T-cell (primary cell): ENCODE results near the gene TECR. TPM values are rescaled to one million over a fixed set of nuclear protein-coding genes. Genes with fewer than 3 reads are reported as not detected.

ENCODE experiments used
- ATAC-seq, 4 experiments: fragments of 200-7000 bp in 3 of 4; fragments of 150-1000 bp in 1 of 4; cut with Tn5 transposase; replicated peaks in 1 of 4; 1 replicate in 3 of 4; 2 replicates in 1 of 4; pipeline ENCODE4 v1.10.0; 2021; ENCODE audit warnings: moderate library complexity in 3 of 4, mild to moderate bottlenecking in 2 of 4, moderate number of reproducible peaks in 1 of 4
- CTCF ChIA-PET, 2 donors: fragments of 300-600 bp; sonication (Branson Sonifier 250); formaldehyde crosslinking; loops; one replicate each; lab custom pipeline; 2022; ENCODE audit warnings: antibody characterized with exemption in 2 of 2; lab: Charles Lee
- POLR2A ChIA-PET, 2 donors: fragments of 300-600 bp; sonication (Branson Sonifier 250); formaldehyde crosslinking; loops; one replicate each; lab custom pipeline; 2022; ENCODE audit warnings: antibody characterized with exemption in 2 of 2; lab: Charles Lee
- DNase-seq, 35 experiments: peaks; one replicate each; pipeline versions ENCODE4 v3.0.0 to v3.0.0-alpha.2; 2013 to 2023
- H3K27ac ChIP-seq: one replicate; pipeline ENCODE4 v1.5.1; 2013; ENCODE audit warnings: low read length
- H3K27me3 ChIP-seq, 2 experiments: replicated peaks in 1 of 2; 1 replicate in 1 of 2; 2 replicates in 1 of 2; pipeline versions ENCODE4 v1.6.1 to v1.7.0; 2013; ENCODE audit warnings: low read length in 1 of 2, mixed read lengths in 1 of 2; ENCODE audit not compliant: control insufficient read depth in 2 of 2, insufficient read depth in 2 of 2; ENCODE audit errors: extremely low read depth in 1 of 2
- H3K36me3 ChIP-seq, 2 donors: 1 replicate in 1 of 2; 2 replicates in 1 of 2; pipeline versions ENCODE4 v1.6.1 to v1.7.0; 2013; ENCODE audit warnings: low read length in 1 of 2; ENCODE audit not compliant: control insufficient read depth in 2 of 2, insufficient read depth in 1 of 2; ENCODE audit errors: extremely low read depth in 1 of 2
- H3K4me1 ChIP-seq, 2 experiments: 1 replicate in 1 of 2; 2 replicates in 1 of 2; pipeline versions ENCODE4 v1.6.1 to v1.7.0; 2013; ENCODE audit warnings: low read length in 2 of 2, mixed read lengths in 1 of 2; ENCODE audit not compliant: insufficient read depth in 2 of 2, control insufficient read depth in 1 of 2; ENCODE audit errors: extremely low read depth in 1 of 2
- H3K4me3 ChIP-seq, 2 donors: 1 replicate in 1 of 2; 2 replicates in 1 of 2; pipeline versions ENCODE4 v1.5.1 to v1.7.0; 2013; ENCODE audit warnings: mild to moderate bottlenecking in 2 of 2, low read length in 1 of 2, moderate library complexity in 1 of 2; ENCODE audit not compliant: control insufficient read depth in 1 of 2; ENCODE audit errors: extremely low read depth in 1 of 2
- H3K9me3 ChIP-seq: 2 replicates; pipeline ENCODE4 v1.7.0; 2013
- H3K27ac Mint-ChIP-seq, 2 donors: one replicate each; pipeline ENCODE4 v1.8.0; 2020 to 2021; ENCODE audit warnings: mild to moderate bottlenecking in 2 of 2, mixed read lengths in 2 of 2
- H3K27me3 Mint-ChIP-seq, 2 donors: one replicate each; pipeline ENCODE4 v1.8.0; 2021 to 2022; ENCODE audit warnings: mixed read lengths in 2 of 2
- H3K36me3 Mint-ChIP-seq: one replicate; pipeline ENCODE4 v1.8.0; 2021; ENCODE audit warnings: mixed read lengths
- H3K4me1 Mint-ChIP-seq, 3 donors: one replicate each; pipeline ENCODE4 v1.8.0; 2020 to 2022; ENCODE audit warnings: mixed read lengths in 3 of 3, mild to moderate bottlenecking in 1 of 3
- H3K4me3 Mint-ChIP-seq, 3 donors: one replicate each; pipeline ENCODE4 v1.8.0; 2020 to 2022; ENCODE audit warnings: mild to moderate bottlenecking in 3 of 3, mixed read lengths in 3 of 3, moderate library complexity in 3 of 3
- H3K9me3 Mint-ChIP-seq, 3 donors: one replicate each; pipeline ENCODE4 v1.8.0; 2020 to 2022; ENCODE audit warnings: mixed read lengths in 3 of 3
- WGBS: methylation state at CpG from one replicate; pipeline ENCODE4 v1.1.5; 2013; ENCODE audit warnings: missing lambda C conversion rate; ENCODE audit not compliant: insufficient coverage; 5-methylcytosine and 5-hydroxymethylcytosine counted together
- total RNA-seq, 35 experiments: library from RNA in 6 of 35; stranded (reverse) in 6 of 35; fragments of 120-200 nt in 1 of 35; gene quantifications; one replicate each; pipeline versions ENCODE4 v1.2.1 to v1.2.4 and lab custom pipeline; 2013 to 2026

The TECR gene
- total RNA-seq, 5 donors from 2014 or later (not counting 1 experiment from before 2014, with no cell fraction given) = 137 to 207 (median 171) TPM

- Histone ChIP-seq H3K9me3 (no peaks in the 10 kb centered on the region), H3K27ac (no peak overlapping the region), H3K27me3 (peaks cover 0 to 4% of the 10 kb centered on the region in 2 experiments), H3K4me3 (no peak overlapping the region), H3K4me1 (peaks cover 4 to 25% of the 10 kb centered on the region in 2 experiments), H3K36me3 (no peaks in the 10 kb centered on the region)
- CTCF ChIA-PET = interaction anchor here (2.3 to 3.1 kb wide), 2 partner anchors 112 to 114 kb away, joined by 10 to 19 read pairs; partner anchors contain the start of gene ZNF333 (in 1 of the 2)
- no peaks in the 10 kb centered on the region for H3K9me3 Mint-ChIP-seq
- no peak for DNase-seq
- POLR2A ChIA-PET = no interaction called here
- H3K4me3 Mint-ChIP-seq = no peak overlapping the region
- H3K27me3 Mint-ChIP-seq = no peaks in the 10 kb centered on the region
- no peaks in the 10 kb centered on the region for H3K36me3 Mint-ChIP-seq
- peaks cover 22 to 28% (median 25%) of the 10 kb centered on the region in 3 donors for H3K4me1 Mint-ChIP-seq
- H3K27ac Mint-ChIP-seq = no peak overlapping the region
- 90% methylated on average over 2 of the region's 6 CpGs for WGBS
- ATAC-seq = no peak
Observed at GRCh38 chr19:14575428-14575980, 46.1 kb downstream of the TECR start.

- no peaks in the 10 kb centered on the region for H3K36me3 ChIP-seq
- ATAC-seq (no peak), DNase-seq (no peak)
- Mint-ChIP-seq H3K27me3 (no peaks in the 10 kb centered on the region), H3K4me1 (peaks cover 13 to 20% (median 18%) of the 10 kb centered on the region in 3 donors), H3K36me3 (no peaks in the 10 kb centered on the region), H3K4me3 (no peak overlapping the region), H3K27ac (no peak overlapping the region), H3K9me3 (no peaks in the 10 kb centered on the region)
- H3K27me3 ChIP-seq = peaks cover 0 to 4% of the 10 kb centered on the region in 2 experiments
- WGBS = 100% methylated on average over 2 of the region's 8 CpGs
- ChIA-PET POLR2A (interaction anchor here in 1 of 2 donors (0.7 kb wide), 1 partner anchor 8 kb away, joined by 3 read pairs; no protein-coding TSS in a partner anchor), CTCF (interaction anchor here in 1 of 2 donors (0.7 kb wide), 1 partner anchor 1519 kb away, joined by 3 read pairs; no protein-coding TSS in a partner anchor)
- no peak overlapping the region for H3K27ac ChIP-seq
- H3K9me3 ChIP-seq = no peaks in the 10 kb centered on the region
- no peak overlapping the region for H3K4me3 ChIP-seq
- H3K4me1 ChIP-seq = peaks cover 0 to 16% of the 10 kb centered on the region in 2 experiments
Observed at GRCh38 chr19:14576363-14576762, 47.0 kb downstream of the TECR start.

- CTCF ChIA-PET = interaction anchor here (0.6 to 1.1 kb wide), 3 partner anchors 95 to 831 kb away, joined by 3 to 4 read pairs (median 3); no protein-coding TSS in a partner anchor
- no peak overlapping the region for H3K27ac ChIP-seq
Observed at GRCh38 chr19:14577264-14577663, 47.9 kb downstream of the TECR start.

GRCh38 chr19:14577885-14578427 is 48.6 kb downstream of the TECR start:
- no peaks in the 10 kb centered on the region for H3K27me3 ChIP-seq
- H3K27me3 Mint-ChIP-seq = no peaks in the 10 kb centered on the region
- CTCF ChIA-PET = interaction anchor here in 1 of 2 donors (1.1 kb wide), 1 partner anchor 107 kb away, joined by 3 read pairs; no protein-coding TSS in a partner anchor
- ATAC-seq (no peak), DNase-seq (no peak)
- no peaks in the 10 kb centered on the region for H3K9me3 Mint-ChIP-seq
- H3K4me3 Mint-ChIP-seq = no peak overlapping the region
- H3K27ac ChIP-seq = no peak overlapping the region
- peaks cover 6 to 14% (median 12%) of the 10 kb centered on the region in 3 donors for H3K4me1 Mint-ChIP-seq
- H3K4me3 ChIP-seq = no peak overlapping the region
- no peak overlapping the region for H3K27ac Mint-ChIP-seq
- no peaks in the 10 kb centered on the region for H3K9me3 ChIP-seq
- POLR2A ChIA-PET = interaction anchor here in 1 of 2 donors (0.6 kb wide), 1 partner anchor 116 kb away, joined by 4 read pairs; no protein-coding TSS in a partner anchor
- no peaks in the 10 kb centered on the region for H3K36me3 Mint-ChIP-seq
- H3K36me3 ChIP-seq = no peaks in the 10 kb centered on the region
- peaks cover 0 to 6% of the 10 kb centered on the region in 2 experiments for H3K4me1 ChIP-seq
- WGBS = 68% methylated on average over 3 of the region's 6 CpGs

More at GRCh38 chr19:14577264-14577663, 47.9 kb downstream of the TECR start:
- peaks cover 6 to 13% (median 12%) of the 10 kb centered on the region in 3 donors for H3K4me1 Mint-ChIP-seq
- H3K27me3 Mint-ChIP-seq = no peaks in the 10 kb centered on the region
- Histone ChIP-seq H3K4me1 (peaks cover 0 to 9% of the 10 kb centered on the region in 2 experiments), H3K9me3 (no peaks in the 10 kb centered on the region), H3K4me3 (no peak overlapping the region), H3K36me3 (no peaks in the 10 kb centered on the region), H3K27me3 (no peaks in the 10 kb centered on the region)
- ATAC-seq (no peak), DNase-seq (no peak)
- no CpG with 5 or more reads among the region's 5 CpGs for WGBS
- H3K27ac Mint-ChIP-seq = no peak overlapping the region
- no peak overlapping the region for H3K4me3 Mint-ChIP-seq
- POLR2A ChIA-PET = interaction anchor here in 1 of 2 donors (0.6 kb wide), 1 partner anchor 116 kb away, joined by 4 read pairs; no protein-coding TSS in a partner anchor
- no peaks in the 10 kb centered on the region for H3K36me3 Mint-ChIP-seq
- H3K9me3 Mint-ChIP-seq = no peaks in the 10 kb centered on the region

GRCh38 chr19:14580623-14581237 is 51.3 kb downstream of the TECR start:
- Histone ChIP-seq H3K4me3 (no peak overlapping the region), H3K9me3 (no peaks in the 10 kb centered on the region), H3K27me3 (no peaks in the 10 kb centered on the region), H3K36me3 (no peaks in the 10 kb centered on the region), H3K27ac (no peak overlapping the region), H3K4me1 (no peaks in the 10 kb centered on the region)
- no CpG with 5 or more reads among the region's 6 CpGs for WGBS
- no peaks in the 10 kb centered on the region for H3K36me3 Mint-ChIP-seq
- ATAC-seq (no peak), DNase-seq (no peak)
- ChIA-PET POLR2A (no interaction called here), CTCF (no interaction called here)
- no peak overlapping the region for H3K27ac Mint-ChIP-seq
- H3K9me3 Mint-ChIP-seq = no peaks in the 10 kb centered on the region
- H3K27me3 Mint-ChIP-seq = no peaks in the 10 kb centered on the region
- no peak overlapping the region for H3K4me3 Mint-ChIP-seq
- peaks cover 0 to 8% (median 0%) of the 10 kb centered on the region in 3 donors for H3K4me1 Mint-ChIP-seq

- 36% methylated on average over 4 of the region's 6 CpGs for WGBS
- Histone ChIP-seq H3K9me3 (no peaks in the 10 kb centered on the region), H3K4me1 (no peaks in the 10 kb centered on the region), H3K4me3 (no peak within 1 kb of the TSS), H3K27ac (no peak within 1 kb of the TSS), H3K27me3 (no peaks in the 10 kb centered on the region), H3K36me3 (no peaks in the 10 kb centered on the region)
- Mint-ChIP-seq H3K27me3 (peaks cover 0 to 4% of the 10 kb centered on the region in 2 donors), H3K36me3 (no peaks in the 10 kb centered on the region), H3K27ac (peak within 1 kb of the TSS in 1 of 2 donors; percentile 31), H3K9me3 (no peaks in the 10 kb centered on the region), H3K4me1 (peaks cover 0 to 6% (median 0%) of the 10 kb centered on the region in 3 donors), H3K4me3 (peak within 1 kb of the TSS in 1 of 3 donors; percentile 79)
- ChIA-PET POLR2A (no interaction called here), CTCF (no interaction called here)
- DNase-seq (peak in 1 of 35 experiments; percentile 21), ATAC-seq (no peak)
Observed at GRCh38 chr19:14582894-14583340, 53.5 kb downstream of the TECR start, which contains the start of gene CLEC17A. Gene CLEC17A, plus strand, starts transcription at chr19:14583084. Its CDS starts 77 bp downstream, at chr19:14583161.
